ENCODE results near the gene ZBED5. TPM values are rescaled to one million over a fixed set of nuclear protein-coding genes. Genes with fewer than 3 reads are reported as not detected.
A peak's percentile ranks its signal among the peaks of the same experiment; 100 is the strongest.

Gene ZBED5
- total RNA-seq, 2 experiments from 2014 or later = 69.7 to 72.0 TPM

- peak within 1 kb of the TSS; percentile 96 for H3K4me3 Mint-ChIP-seq
- ATAC-seq (ENCODE audit: low read depth) = peak; percentile 91
- DNase-seq = peak; percentile 98
- peaks cover 29% of the 10 kb centered on the region for H3K4me1 Mint-ChIP-seq
- peaks cover 3% of the 10 kb centered on the region for H3K27me3 Mint-ChIP-seq
- H3K27ac Mint-ChIP-seq = peak within 1 kb of the TSS; percentile 98
- peaks cover 41% of the 10 kb centered on the region for H3K36me3 Mint-ChIP-seq
- POLR2A ChIA-PET = interaction anchor here (0.6 to 4.9 kb wide), 43 partner anchors 9 to 1845 kb away, joined by 3 to 235 read pairs (median 4); partner anchors contain the start of genes CTR9, TMEM9B, USP47 and WEE1
- H3K9me3 Mint-ChIP-seq = no peaks in the 10 kb centered on the region
These were observed 49.1 kb downstream of the ZBED5 start, which contains the start of gene EIF4G2 for GRCh38 chr11:10808553-10809372. TSS of gene EIF4G2 (minus strand) at chr11:10808926.

- H3K27me3 Mint-ChIP-seq = peaks cover 3% of the 10 kb centered on the region
- H3K4me1 Mint-ChIP-seq = peaks cover 34% of the 10 kb centered on the region
These were observed 49.7 kb downstream of the ZBED5 start for GRCh38 chr11:10808235-10808552.

DNA sequence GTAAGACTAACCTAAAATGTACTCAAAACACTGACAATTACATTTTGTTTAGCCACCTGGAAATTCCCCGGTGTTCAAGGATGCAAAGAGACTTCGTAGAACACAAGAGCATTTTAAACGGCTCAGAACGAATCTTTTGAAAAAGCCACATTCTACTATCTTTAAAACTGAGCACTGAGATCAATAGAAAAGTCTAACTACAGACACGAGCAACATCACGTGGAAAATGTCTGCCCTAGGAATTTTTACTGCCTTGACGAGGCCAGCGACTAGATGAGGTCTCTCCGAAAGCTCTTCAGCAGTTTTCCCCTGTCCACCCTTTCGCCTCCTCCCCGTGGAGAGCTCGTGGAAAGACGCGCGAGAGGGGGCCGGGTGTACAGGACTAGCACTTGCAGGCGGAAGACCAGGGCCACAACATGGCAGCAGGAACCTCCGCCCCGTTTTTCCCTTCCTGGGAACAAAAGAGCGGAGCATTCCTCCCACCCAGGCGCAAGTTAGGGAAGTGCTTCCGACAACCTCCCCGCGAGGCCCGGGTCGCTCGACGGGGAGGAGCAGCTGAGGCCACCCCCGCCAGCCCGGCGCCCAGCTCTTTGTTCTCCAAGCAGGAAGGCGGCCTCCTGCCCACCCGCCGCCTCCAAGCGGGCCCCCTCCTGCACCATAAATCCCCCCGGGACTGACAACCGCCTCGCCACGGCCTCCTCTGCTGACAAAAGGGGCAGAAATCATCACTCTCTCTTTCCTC, 50.2 kb downstream of the ZBED5 start:
- Mint-ChIP-seq H3K9me3 (no peaks in the 10 kb centered on the region), H3K27ac (peak overlapping the region; percentile 98), H3K27me3 (no peaks in the 10 kb centered on the region), H3K4me3 (peak overlapping the region; percentile 96), H3K4me1 (peaks cover 34% of the 10 kb centered on the region), H3K36me3 (peaks cover 46% of the 10 kb centered on the region)
- POLR2A ChIA-PET = interaction anchor here (0.8 to 4.9 kb wide), 13 partner anchors 8 to 1844 kb away, joined by 3 to 235 read pairs (median 8); partner anchors contain the start of genes CTR9, TMEM9B and ZBED5
- ATAC-seq (ENCODE audit: low read depth) (peak; percentile 2), DNase-seq (no peak)

More at GRCh38 chr11:10808235-10808552, 49.7 kb downstream of the ZBED5 start:
- DNase-seq (peak; percentile 74), ATAC-seq (ENCODE audit: low read depth) (no peak)
- Mint-ChIP-seq H3K36me3 (peaks cover 46% of the 10 kb centered on the region), H3K4me3 (peak overlapping the region; percentile 96), H3K27ac (peak overlapping the region; percentile 98), H3K9me3 (no peaks in the 10 kb centered on the region)
- POLR2A ChIA-PET = interaction anchor here (0.7 to 4.9 kb wide), 27 partner anchors 9 to 1844 kb away, joined by 3 to 235 read pairs (median 6); partner anchors contain the start of genes CTR9, TMEM9B, USP47 and WEE1

- POLR2A ChIA-PET = interaction anchor here (0.6 to 4.9 kb wide), 2 partner anchors 22 to 50 kb away, joined by 3 to 235 read pairs; partner anchors contain the start of gene ZBED5
- no peak for ATAC-seq (ENCODE audit: low read depth)
- H3K4me3 Mint-ChIP-seq = peak overlapping the region; percentile 96
- no peaks in the 10 kb centered on the region for H3K9me3 Mint-ChIP-seq
- peaks cover 50% of the 10 kb centered on the region for H3K36me3 Mint-ChIP-seq
- H3K27ac Mint-ChIP-seq = peak overlapping the region; percentile 77
- no peak for DNase-seq
- peaks cover 44% of the 10 kb centered on the region for H3K4me1 Mint-ChIP-seq
- no peaks in the 10 kb centered on the region for H3K27me3 Mint-ChIP-seq
These were observed 51.6 kb downstream of the ZBED5 start for GRCh38 chr11:10806206-10806605.

GRCh38 chr11:10805741-10806140, 52.1 kb downstream of the ZBED5 start:
- peaks cover 54% of the 10 kb centered on the region for H3K36me3 Mint-ChIP-seq
- ATAC-seq (ENCODE audit: low read depth) (no peak), DNase-seq (no peak)
- peaks cover 48% of the 10 kb centered on the region for H3K4me1 Mint-ChIP-seq
- POLR2A ChIA-PET = interaction anchor here (0.6 to 4.9 kb wide), 3 partner anchors 23 to 319 kb away, joined by 3 to 235 read pairs (median 3); partner anchors contain the start of gene ZBED5
- no peaks in the 10 kb centered on the region for H3K9me3 Mint-ChIP-seq
- H3K4me3 Mint-ChIP-seq = peak overlapping the region; percentile 63
- peak overlapping the region; percentile 77 for H3K27ac Mint-ChIP-seq
- H3K27me3 Mint-ChIP-seq = no peaks in the 10 kb centered on the region

- H3K4me3 Mint-ChIP-seq = no peak overlapping the region
- peaks cover 58% of the 10 kb centered on the region for H3K4me1 Mint-ChIP-seq
- no peaks in the 10 kb centered on the region for H3K27me3 Mint-ChIP-seq
- DNase-seq (no peak), ATAC-seq (ENCODE audit: low read depth) (no peak)
- H3K36me3 Mint-ChIP-seq = peaks cover 72% of the 10 kb centered on the region
- no peak overlapping the region for H3K27ac Mint-ChIP-seq
- no peaks in the 10 kb centered on the region for H3K9me3 Mint-ChIP-seq
- POLR2A ChIA-PET = interaction anchor here (2.5 kb wide), 1 partner anchor 54 kb away, joined by 17 read pairs; the partner anchor contains the start of gene ZBED5
These were observed 54.2 kb downstream of the ZBED5 start for GRCh38 chr11:10803676-10804075.

Other genes starting within 250 kb of the ZBED5 start
- not detected for gene IRAG1, start 164.3 kb downstream of the ZBED5 start, total RNA-seq
- gene CTR9, start 106.8 kb downstream of the ZBED5 start, total RNA-seq = 10 to 100 TPM; 45.3 to 47.6 TPM
- gene EIF4G2, start 49.1 kb downstream of the ZBED5 start, total RNA-seq = 100 to 1,000 TPM; 586 to 630 TPM